HepG2 (cell line): ENCODE results near the gene CALN1. TPM values are rescaled to one million over a fixed set of nuclear protein-coding genes. Genes with fewer than 3 reads are reported as not detected.

ENCODE experiments used
- ATAC-seq: fragments of 200-7000 bp; cut with Tn5 transposase; 3 replicates; pipeline ENCODE4 v1.9.1; 2020; ENCODE audit warnings: mild to moderate bottlenecking, moderate library complexity
- BruUV-seq: library from RNA; stranded (reverse); fragments of 400-500 nt; replicated peaks from 2 replicates; lab custom pipeline; 2021; lab: Mats Ljungman, UMichigan
- CTCF ChIA-PET: fragments of 300-600 bp; formaldehyde crosslinking; extraction: SDS; loops from one replicate; lab custom pipeline; 2021; ENCODE audit warnings: low total read pairs, inconsistent platforms, low intra/inter-chr PET ratio; lab: Yijun Ruan, JAX
- POLR2A ChIA-PET: fragments of 350-600 bp; sonication (Branson Sonifier 250); formaldehyde crosslinking; loops from one replicate; lab custom pipeline; 2020; ENCODE audit warnings: antibody characterized with exemption, inconsistent platforms; lab: Yijun Ruan, JAX
- DNase-seq: peaks from one replicate; pipeline ENCODE4 v3.0.0-alpha.2; 2015; ENCODE audit warnings: low spot score
- FAIRE-seq: peaks from 3 replicates; lab custom pipeline; 2011; peaks lifted over from hg19 to GRCh38; lab: Jason Lieb, UNC
- H2AFZ ChIP-seq: one replicate; pipeline ENCODE4 v1.6.1; 2011; ENCODE audit warnings: low read length, inconsistent platforms
- H3K27ac ChIP-seq: fragments of 300-600 bp; 3 replicates; pipeline ENCODE4 v1.8.0; 2011; ENCODE audit warnings: mixed run types, mild to moderate bottlenecking, mixed read lengths, low read length, inconsistent platforms; ENCODE audit not compliant: insufficient read depth; ENCODE audit errors: extremely low read length
- H3K27me3 ChIP-seq, 2 experiments: fragments of 200-600 bp in 1 of 2; 2 replicates in 1 of 2; 3 replicates in 1 of 2; pipeline versions ENCODE4 v1.6.0 to v1.8.0; 2011; ENCODE audit warnings: low read length in 2 of 2, mild to moderate bottlenecking in 2 of 2, moderate library complexity in 2 of 2, inconsistent platforms in 1 of 2; ENCODE audit not compliant: insufficient read depth in 2 of 2, control insufficient read depth in 1 of 2
- H3K36me3 ChIP-seq, 2 experiments: fragments of 200-600 bp in 1 of 2; replicated peaks in 1 of 2; 2 replicates in 1 of 2; 3 replicates in 1 of 2; pipeline versions ENCODE4 v1.5.1 to v1.8.0; 2011; ENCODE audit warnings: low read length in 2 of 2, inconsistent platforms in 1 of 2; ENCODE audit not compliant: insufficient read depth in 2 of 2, control insufficient read depth in 1 of 2
- H3K4me1 ChIP-seq: 2 replicates; pipeline ENCODE4 v1.5.1; 2012; ENCODE audit warnings: low read length, inconsistent platforms; ENCODE audit not compliant: insufficient read depth
- H3K4me2 ChIP-seq: 2 replicates; pipeline ENCODE4 v1.6.0; 2011; ENCODE audit warnings: low read depth, low read length, inconsistent platforms
- H3K4me3 ChIP-seq, 3 experiments: fragments of 200-600 bp in 1 of 3; sonication (generic), shearing (Covaris generic) in 1 of 3; replicated peaks in 1 of 3; 2 replicates each; pipeline ENCODE4 v1.5.1; 2011 to 2016; ENCODE audit warnings: low read length in 3 of 3, inconsistent platforms in 2 of 3, low read depth in 2 of 3, mild to moderate bottlenecking in 2 of 3, control low read depth in 1 of 3, mixed read lengths in 1 of 3; ENCODE audit not compliant: insufficient read depth in 1 of 3
- H3K79me2 ChIP-seq: one replicate; pipeline ENCODE4 v1.6.1; 2011; ENCODE audit warnings: low read length, inconsistent platforms; ENCODE audit not compliant: insufficient read depth
- H3K9ac ChIP-seq: 2 replicates; pipeline ENCODE4 v1.6.0; 2011; ENCODE audit warnings: mild to moderate bottlenecking, low read depth, low read length, inconsistent platforms; ENCODE audit not compliant: insufficient read depth
- H3K9me3 ChIP-seq: 2 replicates; pipeline ENCODE4 v1.5.1; 2012; ENCODE audit warnings: mild to moderate bottlenecking, low read length
- H4K20me1 ChIP-seq: 2 replicates; pipeline ENCODE4 v1.6.0; 2011; ENCODE audit warnings: inconsistent platforms, mild to moderate bottlenecking, low read length, moderate library complexity; ENCODE audit not compliant: insufficient read depth
- ARNT ChIP-seq: fragments of 450-650 bp; IDR thresholded peaks from 2 replicates; pipeline ENCODE4 v1.6.1; 2017
- BRD4 ChIP-seq: sonication (generic); formaldehyde crosslinking; IDR thresholded peaks from 2 replicates; pipeline ENCODE4 v1.4.0; 2020; ENCODE audit warnings: missing genetic modification reagents
- CHD4 ChIP-seq: fragments of 200-600 bp; sonication (generic); IDR thresholded peaks from 2 replicates; pipeline ENCODE4 v1.7.0; 2017; ENCODE audit warnings: mild to moderate bottlenecking, low read length, borderline replicate concordance
- DPF2 ChIP-seq: sonication (generic); formaldehyde crosslinking; IDR thresholded peaks from 2 replicates; pipeline ENCODE4 v1.4.0; 2020; ENCODE audit warnings: mild to moderate bottlenecking, low read depth, missing genetic modification reagents, borderline replicate concordance
- NR2F6 ChIP-seq, 2 experiments: IDR thresholded peaks; 2 replicates each; pipeline ENCODE4 v1.6.1; 2016; ENCODE audit warnings: antibody characterized with exemption in 1 of 2, mild to moderate bottlenecking in 1 of 2
- RARA ChIP-seq: IDR thresholded peaks from 2 replicates; pipeline ENCODE4 v1.6.1; 2016; ENCODE audit warnings: missing genetic modification reagents, missing compliant biosample characterization
- ZKSCAN1 ChIP-seq: fragments of 150-350 bp; IDR thresholded peaks from 2 replicates; pipeline ENCODE4 v1.6.1; 2014; ENCODE audit warnings: low read length
- ZNF225 ChIP-seq: sonication (generic); formaldehyde crosslinking; IDR thresholded peaks from 2 replicates; pipeline ENCODE4 v1.4.0; 2020; ENCODE audit warnings: mild to moderate bottlenecking, missing genetic modification reagents
- ZNF550 ChIP-seq: sonication (generic); formaldehyde crosslinking; IDR thresholded peaks from 2 replicates; pipeline ENCODE4 v1.4.0; 2020; ENCODE audit warnings: mild to moderate bottlenecking, missing genetic modification reagents, borderline replicate concordance
- ZNF558 ChIP-seq: sonication (generic); formaldehyde crosslinking; IDR thresholded peaks from 2 replicates; pipeline ENCODE4 v1.9.0; 2022; ENCODE audit warnings: mild to moderate bottlenecking, missing genetic modification reagents, borderline replicate concordance
- ZNF703 ChIP-seq: sonication (generic); formaldehyde crosslinking; IDR thresholded peaks from 2 replicates; pipeline ENCODE4 v1.5.1; 2020; ENCODE audit warnings: missing genetic modification reagents, mild to moderate bottlenecking, moderate library complexity, borderline replicate concordance
- ZNF773 ChIP-seq: sonication (generic); formaldehyde crosslinking; IDR thresholded peaks from 2 replicates; pipeline ENCODE4 v1.4.0; 2020; ENCODE audit warnings: missing genetic modification reagents, borderline replicate concordance
- in situ Hi-C: cut with HindIII; loops from 2 replicates; pipeline ENCODE4 v1.10.0; 2017; ENCODE audit warnings: low pct_unique_long_range_greater_than_20kb; ENCODE audit not compliant: extremely low pct_ligation_motif_present
- intact Hi-C: fragments of 100-400 bp; cut with micrococcal nuclease; formaldehyde crosslinking; loops from one replicate; pipeline ENCODE4 v1.10.0; 2022; ENCODE audit not compliant: unreplicated experiment
- polyA plus RNA-seq, 8 experiments: library from polyadenylated mRNA; depleted of rRNA in 3 of 8; stranded (reverse) in 7 of 8; unstranded in 1 of 8; fragments of >200 nt; fragmentation: Illumina TruSeq in 4 of 8; extraction: Trizol in 4 of 8; gene quantifications; 2 replicates each; pipeline versions ENCODE4 v1.2.1 to v1.2.3, GENCODE V29; 2011 to 2016; ENCODE audit warnings: low read depth in 4 of 8, missing spikeins in 1 of 8, mixed read lengths in 1 of 8; ENCODE audit not compliant: insufficient read depth in 1 of 8
- total RNA-seq, 5 experiments: library from RNA; depleted of rRNA; stranded (reverse); fragments of >200 nt; fragmentation: Illumina TruSeq; extraction: Trizol; gene quantifications; 2 replicates each; pipeline ENCODE4 v1.2.3, GENCODE V29; 2016; ENCODE audit warnings: low read depth in 1 of 5
- TF ChIP-seq, protein P1 (sequence below): sonication (generic); formaldehyde crosslinking; IDR thresholded peaks from 2 replicates; pipeline ENCODE4 v1.9.0; 2021; ENCODE audit warnings: missing genetic modification reagents, borderline replicate concordance
- TF ChIP-seq, protein P2 (sequence below): sonication (generic); formaldehyde crosslinking; IDR thresholded peaks from 2 replicates; pipeline ENCODE4 v1.4.0; 2020; ENCODE audit warnings: mild to moderate bottlenecking, low read depth, missing genetic modification reagents
- TF ChIP-seq, protein P3 (sequence below): IDR thresholded peaks from 2 replicates; pipeline ENCODE4 v1.6.1; 2012; ENCODE audit warnings: low read length, improper control_type of control experiment
- TF ChIP-seq, protein P4 (sequence below): sonication (generic); formaldehyde crosslinking; IDR thresholded peaks from 2 replicates; pipeline ENCODE4 v1.8.0; 2022; ENCODE audit warnings: missing genetic modification reagents, mild to moderate bottlenecking, moderate library complexity, borderline replicate concordance

The CALN1 gene
- total and polyA plus RNA-seq, 2 of the 13 experiments (the other 11 are each of a cell fraction or from before 2014, with no cell fraction given): not detected

DNA sequence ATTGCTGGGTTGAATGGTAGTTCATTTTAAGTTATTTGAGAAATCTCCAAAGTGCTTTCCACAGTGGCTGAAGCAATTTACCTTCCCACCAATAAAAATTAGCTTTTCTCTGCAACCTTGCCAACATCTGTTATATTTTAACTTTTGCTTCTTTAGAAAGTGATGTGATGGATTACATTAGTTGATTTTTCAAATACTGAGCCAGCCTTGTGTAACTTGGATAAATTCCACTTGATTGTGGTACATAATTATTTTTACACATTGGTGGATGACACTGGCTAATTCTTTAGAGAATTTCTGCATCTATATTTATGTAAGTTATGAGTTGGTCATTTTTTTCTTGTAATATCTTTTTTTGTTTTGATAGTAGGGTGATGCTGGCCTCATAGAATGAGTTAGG, 646.1 kb downstream of the CALN1 start:
- no peak overlapping the region for H3K4me3 ChIP-seq
- H3K27me3 ChIP-seq: no peaks in the 10 kb centered on the region; a peak in 1 of 5 replicates
- intact Hi-C loops (no loop called here), in situ Hi-C loops (no loop called here)
- H3K4me2 ChIP-seq: no peak overlapping the region
- DNase-seq (no peak), FAIRE-seq (no peak), ATAC-seq (no peak)
- no TSS peak for BruUV-seq
- H3K9ac ChIP-seq: no peak overlapping the region
- CTCF ChIA-PET: no interaction called here
- no peaks in the 10 kb centered on the region for H3K4me1 ChIP-seq
- no peaks in the 10 kb centered on the region for H3K36me3 ChIP-seq
- POLR2A ChIA-PET: no interaction called here
- no peak overlapping the region for H2AFZ ChIP-seq
- peaks cover 7% of the 10 kb centered on the region; the same call in 1 of the 2 replicates for H3K9me3 ChIP-seq
- H4K20me1 ChIP-seq: no peaks in the 10 kb centered on the region
- H3K27ac ChIP-seq: no peak overlapping the region
- H3K79me2 ChIP-seq: no peaks in the 10 kb centered on the region
- TF ChIP-seq CHD4 (no peak), ZNF558 (CRISPR knock-in tag) (no peak), ZNF703 (CRISPR knock-in tag) (no peak), NR2F6 (IDR thresholded peaks at IDR 0.05) (no peak), NR2F6 (CRISPR knock-in tag; IDR thresholded peaks at IDR 0.05) (no peak), ZNF773 (no peak), ZNF550 (CRISPR knock-in tag) (no peak), ZNF225 (CRISPR knock-in tag) (no peak), ZKSCAN1 (no peak), BRD4 (no peak), ARNT (no peak), DPF2 (CRISPR knock-in tag) (no peak), RARA (no peak)
- TF ChIP-seq, protein P1, sequence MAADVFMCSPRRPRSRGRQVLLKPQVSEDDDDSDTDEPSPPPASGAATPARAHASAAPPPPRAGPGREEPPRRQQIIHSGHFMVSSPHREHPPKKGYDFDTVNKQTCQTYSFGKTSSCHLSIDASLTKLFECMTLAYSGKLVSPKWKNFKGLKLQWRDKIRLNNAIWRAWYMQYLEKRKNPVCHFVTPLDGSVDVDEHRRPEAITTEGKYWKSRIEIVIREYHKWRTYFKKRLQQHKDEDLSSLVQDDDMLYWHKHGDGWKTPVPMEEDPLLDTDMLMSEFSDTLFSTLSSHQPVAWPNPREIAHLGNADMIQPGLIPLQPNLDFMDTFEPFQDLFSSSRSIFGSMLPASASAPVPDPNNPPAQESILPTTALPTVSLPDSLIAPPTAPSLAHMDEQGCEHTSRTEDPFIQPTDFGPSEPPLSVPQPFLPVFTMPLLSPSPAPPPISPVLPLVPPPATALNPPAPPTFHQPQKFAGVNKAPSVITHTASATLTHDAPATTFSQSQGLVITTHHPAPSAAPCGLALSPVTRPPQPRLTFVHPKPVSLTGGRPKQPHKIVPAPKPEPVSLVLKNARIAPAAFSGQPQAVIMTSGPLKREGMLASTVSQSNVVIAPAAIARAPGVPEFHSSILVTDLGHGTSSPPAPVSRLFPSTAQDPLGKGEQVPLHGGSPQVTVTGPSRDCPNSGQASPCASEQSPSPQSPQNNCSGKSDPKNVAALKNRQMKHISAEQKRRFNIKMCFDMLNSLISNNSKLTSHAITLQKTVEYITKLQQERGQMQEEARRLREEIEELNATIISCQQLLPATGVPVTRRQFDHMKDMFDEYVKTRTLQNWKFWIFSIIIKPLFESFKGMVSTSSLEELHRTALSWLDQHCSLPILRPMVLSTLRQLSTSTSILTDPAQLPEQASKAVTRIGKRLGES (CRISPR knock-in tag): no peak
- TF ChIP-seq, protein P2, sequence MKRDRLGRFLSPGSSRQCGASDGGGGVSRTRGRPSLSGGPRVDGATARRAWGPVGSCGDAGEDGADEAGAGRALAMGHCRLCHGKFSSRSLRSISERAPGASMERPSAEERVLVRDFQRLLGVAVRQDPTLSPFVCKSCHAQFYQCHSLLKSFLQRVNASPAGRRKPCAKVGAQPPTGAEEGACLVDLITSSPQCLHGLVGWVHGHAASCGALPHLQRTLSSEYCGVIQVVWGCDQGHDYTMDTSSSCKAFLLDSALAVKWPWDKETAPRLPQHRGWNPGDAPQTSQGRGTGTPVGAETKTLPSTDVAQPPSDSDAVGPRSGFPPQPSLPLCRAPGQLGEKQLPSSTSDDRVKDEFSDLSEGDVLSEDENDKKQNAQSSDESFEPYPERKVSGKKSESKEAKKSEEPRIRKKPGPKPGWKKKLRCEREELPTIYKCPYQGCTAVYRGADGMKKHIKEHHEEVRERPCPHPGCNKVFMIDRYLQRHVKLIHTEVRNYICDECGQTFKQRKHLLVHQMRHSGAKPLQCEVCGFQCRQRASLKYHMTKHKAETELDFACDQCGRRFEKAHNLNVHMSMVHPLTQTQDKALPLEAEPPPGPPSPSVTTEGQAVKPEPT (CRISPR knock-in tag): no peak
- TF ChIP-seq, protein P3, sequence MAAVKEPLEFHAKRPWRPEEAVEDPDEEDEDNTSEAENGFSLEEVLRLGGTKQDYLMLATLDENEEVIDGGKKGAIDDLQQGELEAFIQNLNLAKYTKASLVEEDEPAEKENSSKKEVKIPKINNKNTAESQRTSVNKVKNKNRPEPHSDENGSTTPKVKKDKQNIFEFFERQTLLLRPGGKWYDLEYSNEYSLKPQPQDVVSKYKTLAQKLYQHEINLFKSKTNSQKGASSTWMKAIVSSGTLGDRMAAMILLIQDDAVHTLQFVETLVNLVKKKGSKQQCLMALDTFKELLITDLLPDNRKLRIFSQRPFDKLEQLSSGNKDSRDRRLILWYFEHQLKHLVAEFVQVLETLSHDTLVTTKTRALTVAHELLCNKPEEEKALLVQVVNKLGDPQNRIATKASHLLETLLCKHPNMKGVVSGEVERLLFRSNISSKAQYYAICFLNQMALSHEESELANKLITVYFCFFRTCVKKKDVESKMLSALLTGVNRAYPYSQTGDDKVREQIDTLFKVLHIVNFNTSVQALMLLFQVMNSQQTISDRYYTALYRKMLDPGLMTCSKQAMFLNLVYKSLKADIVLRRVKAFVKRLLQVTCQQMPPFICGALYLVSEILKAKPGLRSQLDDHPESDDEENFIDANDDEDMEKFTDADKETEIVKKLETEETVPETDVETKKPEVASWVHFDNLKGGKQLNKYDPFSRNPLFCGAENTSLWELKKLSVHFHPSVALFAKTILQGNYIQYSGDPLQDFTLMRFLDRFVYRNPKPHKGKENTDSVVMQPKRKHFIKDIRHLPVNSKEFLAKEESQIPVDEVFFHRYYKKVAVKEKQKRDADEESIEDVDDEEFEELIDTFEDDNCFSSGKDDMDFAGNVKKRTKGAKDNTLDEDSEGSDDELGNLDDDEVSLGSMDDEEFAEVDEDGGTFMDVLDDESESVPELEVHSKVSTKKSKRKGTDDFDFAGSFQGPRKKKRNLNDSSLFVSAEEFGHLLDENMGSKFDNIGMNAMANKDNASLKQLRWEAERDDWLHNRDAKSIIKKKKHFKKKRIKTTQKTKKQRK: no peak
- TF ChIP-seq, protein P4, sequence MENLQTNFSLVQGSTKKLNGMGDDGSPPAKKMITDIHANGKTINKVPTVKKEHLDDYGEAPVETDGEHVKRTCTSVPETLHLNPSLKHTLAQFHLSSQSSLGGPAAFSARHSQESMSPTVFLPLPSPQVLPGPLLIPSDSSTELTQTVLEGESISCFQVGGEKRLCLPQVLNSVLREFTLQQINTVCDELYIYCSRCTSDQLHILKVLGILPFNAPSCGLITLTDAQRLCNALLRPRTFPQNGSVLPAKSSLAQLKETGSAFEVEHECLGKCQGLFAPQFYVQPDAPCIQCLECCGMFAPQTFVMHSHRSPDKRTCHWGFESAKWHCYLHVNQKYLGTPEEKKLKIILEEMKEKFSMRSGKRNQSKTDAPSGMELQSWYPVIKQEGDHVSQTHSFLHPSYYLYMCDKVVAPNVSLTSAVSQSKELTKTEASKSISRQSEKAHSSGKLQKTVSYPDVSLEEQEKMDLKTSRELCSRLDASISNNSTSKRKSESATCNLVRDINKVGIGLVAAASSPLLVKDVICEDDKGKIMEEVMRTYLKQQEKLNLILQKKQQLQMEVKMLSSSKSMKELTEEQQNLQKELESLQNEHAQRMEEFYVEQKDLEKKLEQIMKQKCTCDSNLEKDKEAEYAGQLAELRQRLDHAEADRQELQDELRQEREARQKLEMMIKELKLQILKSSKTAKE (CRISPR knock-in tag): no peak
